ENCODE data around the gene POLR2E.
"Not testable (repeated sequence)": the region's sequence is repeated elsewhere in the genome, so short reads cannot be mapped to it uniquely, and the experiment has no call there.

POLR2E gene

DNA sequence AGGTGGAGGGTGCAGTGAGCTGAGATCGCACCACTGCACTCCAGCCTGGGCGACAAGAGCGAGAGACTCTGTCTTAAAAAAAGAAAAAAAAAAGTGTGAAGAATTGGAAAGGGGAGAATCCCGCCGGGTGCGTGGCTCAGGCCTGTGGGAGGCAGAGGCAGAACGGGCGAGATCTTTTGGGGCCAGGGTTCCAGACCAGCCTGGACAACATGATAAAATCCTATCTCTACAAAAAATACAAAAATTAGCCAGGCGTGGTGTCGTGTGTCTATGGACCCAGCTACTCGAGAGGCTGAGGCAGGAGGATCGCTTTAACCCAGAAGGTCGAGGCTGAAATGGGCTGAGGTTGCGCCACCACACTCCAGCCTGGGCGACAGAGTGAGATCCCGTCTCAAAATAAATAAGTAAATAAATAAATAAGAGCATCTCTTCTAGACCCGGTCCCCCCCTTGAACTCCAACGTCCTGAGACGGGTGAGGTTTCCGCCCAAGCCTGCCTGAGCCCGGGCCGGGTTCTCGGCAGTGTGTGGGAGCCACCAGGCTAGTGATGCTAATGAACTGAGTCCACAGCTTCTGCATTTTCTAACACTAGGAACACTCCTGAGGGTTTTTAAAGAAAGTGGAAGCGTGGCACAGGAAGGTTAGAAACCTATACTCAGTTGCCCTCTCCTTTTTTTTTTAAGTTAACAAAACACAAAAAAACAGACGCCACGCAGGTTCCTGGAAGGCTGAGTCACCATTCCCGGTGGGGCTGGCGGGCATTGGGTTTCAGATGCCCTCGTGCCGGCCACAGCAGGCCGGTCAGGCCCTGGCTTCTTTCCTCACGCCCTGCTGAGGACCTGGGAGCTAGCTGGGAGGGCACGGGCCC, 30.7 kb upstream of the POLR2E start:
- DNase-seq (ENCODE audit: low spot score): no peak

DNA sequence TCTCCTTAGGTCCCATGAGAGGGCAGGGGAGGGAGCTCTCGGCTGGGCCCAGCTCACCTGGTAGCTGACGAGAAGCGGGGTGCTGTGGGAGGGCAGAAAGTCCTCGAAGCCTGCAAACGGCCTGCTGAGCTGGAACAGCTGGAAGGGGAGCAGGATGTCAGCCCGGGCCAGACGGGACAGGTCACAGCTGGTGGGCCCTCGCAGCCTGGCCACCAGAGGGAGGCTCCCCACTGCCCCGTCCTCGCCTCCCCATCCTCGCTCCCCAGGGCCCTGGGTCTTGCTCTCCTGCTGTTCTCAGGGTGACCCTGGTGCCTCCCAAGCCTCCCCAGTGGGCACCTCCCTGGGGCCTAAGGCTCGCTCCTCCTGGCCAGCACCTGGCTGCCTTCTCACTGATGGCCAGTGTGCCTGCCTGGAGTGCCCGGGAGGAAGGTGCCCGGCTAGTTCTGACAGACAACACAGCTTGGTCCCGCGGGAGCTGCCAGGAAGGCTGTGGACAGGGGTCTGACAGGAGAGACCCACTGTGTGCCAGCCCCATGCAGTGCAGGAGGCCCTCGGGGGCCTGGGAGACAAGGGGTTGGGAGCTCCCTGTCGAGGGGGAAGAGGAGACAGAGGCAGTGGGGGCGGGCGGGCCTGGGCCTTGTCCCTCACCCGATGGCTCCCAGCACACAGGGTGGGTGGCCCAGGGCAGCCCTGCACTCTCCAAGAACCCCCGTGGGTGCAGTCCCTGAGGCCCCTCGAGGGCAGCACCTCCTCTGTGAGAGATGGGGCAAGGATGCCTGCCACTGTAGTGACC, 28.9 kb upstream of the POLR2E start:
- no peak for DNase-seq (ENCODE audit: low spot score)

DNA sequence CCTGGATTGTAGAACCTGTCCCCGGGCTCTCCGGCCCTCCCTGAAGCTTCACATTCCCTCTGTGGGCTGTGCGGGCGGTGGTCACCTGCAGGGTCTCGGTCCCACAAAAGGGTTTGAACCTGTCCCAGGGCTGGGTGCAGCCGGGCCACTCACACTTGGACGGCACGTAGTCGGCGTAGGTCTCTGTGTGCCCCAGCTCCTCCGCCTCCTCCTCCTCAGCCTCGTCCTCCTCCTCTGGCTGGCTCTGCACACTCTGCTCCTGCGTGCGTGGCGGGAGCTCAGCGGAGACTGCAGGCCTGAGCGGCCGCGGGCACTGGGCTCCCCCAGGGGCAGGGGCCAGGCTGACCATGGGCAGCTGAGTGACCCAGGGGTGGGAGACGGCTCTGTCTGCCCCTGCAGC, 28.2 kb upstream of the POLR2E start:
- DNase-seq (ENCODE audit: low spot score): no peak

DNA sequence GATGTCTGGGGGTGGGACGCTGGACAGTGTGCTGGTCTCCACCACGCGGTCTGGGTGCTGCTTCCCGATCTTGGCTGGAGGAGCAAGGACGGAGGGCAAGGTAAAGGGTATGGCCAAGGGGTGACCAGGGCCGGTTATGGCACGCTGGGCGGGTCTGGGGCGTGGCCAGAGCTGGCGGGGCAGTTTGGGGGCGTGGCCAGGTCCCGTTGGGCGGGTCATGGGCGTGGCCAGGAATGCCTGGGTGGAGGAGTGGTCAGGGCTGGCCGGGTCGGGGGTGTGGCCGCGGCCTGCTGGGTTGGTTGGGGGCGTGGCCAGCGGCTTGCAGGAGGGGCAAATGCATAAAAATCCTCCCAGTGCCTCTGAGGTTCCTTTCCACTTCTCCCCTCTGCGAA, 27.8 kb upstream of the POLR2E start:
- peak; percentile 45 for DNase-seq (ENCODE audit: low spot score)

DNA sequence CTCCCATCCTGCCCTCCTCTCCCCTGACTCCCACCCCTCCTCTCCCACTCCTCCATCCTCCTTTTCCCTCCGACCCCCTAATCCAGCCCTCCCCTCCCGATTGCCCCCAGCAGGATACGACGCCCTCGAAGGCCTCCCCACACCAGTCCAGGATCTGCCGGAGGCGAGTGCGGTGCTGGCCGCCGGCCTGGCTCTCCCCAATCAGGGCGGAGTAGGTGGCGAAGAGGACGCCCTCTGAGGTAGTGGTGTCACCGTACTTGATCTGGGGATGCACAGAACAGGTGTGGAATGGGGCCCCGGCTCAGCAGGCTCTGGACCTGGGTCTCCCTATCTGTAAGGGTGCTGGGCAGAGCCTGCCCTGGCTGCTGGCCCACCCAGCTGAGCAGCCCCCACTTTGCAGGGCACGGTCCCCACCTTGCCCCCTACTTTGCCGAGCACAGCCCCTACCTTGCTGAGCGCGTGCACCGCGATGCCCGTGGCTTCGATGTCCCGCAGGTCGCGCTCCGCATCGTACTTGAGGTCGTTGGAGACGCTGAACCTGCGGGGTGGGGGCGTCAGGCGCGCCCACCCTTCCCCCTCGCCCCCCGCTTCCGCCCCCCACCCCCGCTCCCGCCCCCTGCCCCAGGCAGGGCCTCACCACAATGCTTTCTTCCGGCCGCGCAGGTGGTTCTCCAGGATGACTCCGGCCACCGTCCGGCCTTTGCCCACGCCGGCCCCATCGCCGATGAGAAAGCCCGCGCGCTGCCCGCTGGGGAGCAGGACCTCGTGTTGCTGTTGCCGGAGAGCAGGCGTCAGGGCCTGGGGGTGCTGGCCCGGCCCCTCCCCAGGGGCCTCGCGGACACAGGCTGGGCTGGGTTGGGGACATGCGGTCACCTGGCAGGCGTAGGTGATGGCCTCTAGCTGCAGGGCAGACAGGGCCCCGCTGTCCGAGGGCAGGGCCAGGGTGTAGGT, 27.1 kb upstream of the POLR2E start:
- DNase-seq (ENCODE audit: low spot score): no peak

DNA sequence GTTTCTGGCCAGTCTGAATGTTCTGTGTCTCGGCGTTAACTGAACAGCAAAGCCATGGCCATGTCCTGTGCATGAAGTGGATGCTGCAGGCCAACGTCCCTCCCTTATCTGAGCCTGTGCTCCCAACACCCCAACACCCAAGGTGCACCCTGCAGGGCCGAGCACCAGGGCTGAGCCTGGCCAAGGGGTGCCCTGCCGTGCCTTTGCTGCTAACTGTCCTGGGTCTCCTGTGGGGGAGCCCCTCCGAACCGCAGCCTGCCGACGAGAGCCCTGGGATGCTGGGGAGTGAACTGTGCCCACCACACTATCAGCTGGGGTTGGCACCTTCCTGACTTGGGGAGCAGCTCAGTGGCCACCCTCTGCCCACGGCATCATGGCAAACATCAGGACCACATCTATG, 26.2 kb upstream of the POLR2E start:
- DNase-seq (ENCODE audit: low spot score): no peak

DNA sequence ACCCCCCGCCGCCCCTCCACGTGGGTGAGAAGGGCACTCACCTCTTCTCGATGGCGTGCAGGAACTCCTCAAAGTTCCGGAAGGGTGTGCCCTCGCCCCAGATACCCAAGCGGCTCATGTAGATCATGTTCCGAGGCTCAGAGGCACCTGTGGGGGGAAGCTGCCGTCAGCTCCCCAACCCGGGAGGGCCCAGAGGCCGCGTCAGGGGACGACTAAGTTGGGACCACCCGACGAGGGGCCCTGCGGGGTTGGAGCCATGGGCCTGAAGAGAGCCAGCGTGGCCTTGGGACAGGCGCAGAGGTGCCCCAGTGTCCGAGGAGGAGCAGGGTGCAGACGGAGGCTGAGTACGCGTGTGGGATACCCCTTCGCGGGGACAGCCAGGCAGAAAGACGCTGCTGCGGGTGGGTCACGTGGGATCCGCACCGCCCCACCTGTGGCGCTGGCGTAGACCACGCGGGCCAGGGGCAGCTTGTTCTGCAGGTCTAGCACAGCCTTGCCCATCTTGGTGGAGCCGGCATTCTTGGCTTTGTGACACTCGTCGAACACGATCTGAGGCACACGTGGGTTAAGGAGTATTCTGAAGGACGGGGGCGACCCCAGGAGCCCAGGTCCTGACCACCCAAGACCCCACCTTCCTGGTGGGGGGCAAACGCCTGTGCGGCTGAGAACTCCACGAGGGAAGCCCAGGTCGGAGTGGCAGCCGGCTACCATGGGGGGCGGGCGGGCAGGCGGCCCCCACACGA, 24.5 kb upstream of the POLR2E start:
- no peak for DNase-seq (ENCODE audit: low spot score)

DNA sequence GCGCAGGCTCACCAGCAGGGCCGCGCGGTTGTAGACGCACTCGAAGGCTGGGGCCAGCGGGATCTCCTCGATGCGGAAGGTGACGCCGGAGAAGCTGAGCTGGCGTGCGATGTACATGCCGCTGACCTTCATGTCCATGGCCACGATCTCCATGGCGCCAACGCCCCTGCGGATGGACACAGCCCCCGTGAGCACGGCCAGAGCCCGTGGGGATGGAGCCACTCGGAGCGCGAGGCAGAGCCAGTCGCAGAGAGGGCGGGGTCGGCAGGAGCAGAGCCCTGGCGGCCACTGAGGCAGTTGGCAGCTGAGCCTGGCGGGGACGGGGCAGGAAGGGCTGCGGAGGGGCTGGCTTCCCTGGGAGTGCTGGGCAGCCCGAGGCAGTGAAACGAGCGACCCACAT, 23.8 kb upstream of the POLR2E start:
- no peak for DNase-seq (ENCODE audit: low spot score)

DNA sequence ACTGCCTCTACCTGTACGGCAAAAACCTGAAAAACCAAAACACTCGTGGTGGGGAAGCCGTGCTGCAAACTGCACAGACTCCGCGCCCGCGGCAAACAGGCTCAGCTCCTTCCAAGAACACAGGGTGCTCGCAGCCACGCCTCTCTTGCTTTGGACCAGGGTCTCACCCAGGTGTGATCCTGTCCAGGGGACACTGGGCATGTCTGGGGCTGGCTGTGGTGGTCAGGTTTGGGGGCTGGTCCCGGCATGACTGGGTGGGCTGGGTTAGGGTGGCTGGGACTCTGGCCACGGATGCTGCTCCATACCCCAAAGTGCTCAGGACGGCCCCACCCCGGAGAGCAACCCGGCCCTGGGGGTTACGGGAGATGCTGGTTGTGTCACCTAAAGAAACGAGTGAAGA, 22.5 kb upstream of the POLR2E start:
- no peak for DNase-seq (ENCODE audit: low spot score)

DNA sequence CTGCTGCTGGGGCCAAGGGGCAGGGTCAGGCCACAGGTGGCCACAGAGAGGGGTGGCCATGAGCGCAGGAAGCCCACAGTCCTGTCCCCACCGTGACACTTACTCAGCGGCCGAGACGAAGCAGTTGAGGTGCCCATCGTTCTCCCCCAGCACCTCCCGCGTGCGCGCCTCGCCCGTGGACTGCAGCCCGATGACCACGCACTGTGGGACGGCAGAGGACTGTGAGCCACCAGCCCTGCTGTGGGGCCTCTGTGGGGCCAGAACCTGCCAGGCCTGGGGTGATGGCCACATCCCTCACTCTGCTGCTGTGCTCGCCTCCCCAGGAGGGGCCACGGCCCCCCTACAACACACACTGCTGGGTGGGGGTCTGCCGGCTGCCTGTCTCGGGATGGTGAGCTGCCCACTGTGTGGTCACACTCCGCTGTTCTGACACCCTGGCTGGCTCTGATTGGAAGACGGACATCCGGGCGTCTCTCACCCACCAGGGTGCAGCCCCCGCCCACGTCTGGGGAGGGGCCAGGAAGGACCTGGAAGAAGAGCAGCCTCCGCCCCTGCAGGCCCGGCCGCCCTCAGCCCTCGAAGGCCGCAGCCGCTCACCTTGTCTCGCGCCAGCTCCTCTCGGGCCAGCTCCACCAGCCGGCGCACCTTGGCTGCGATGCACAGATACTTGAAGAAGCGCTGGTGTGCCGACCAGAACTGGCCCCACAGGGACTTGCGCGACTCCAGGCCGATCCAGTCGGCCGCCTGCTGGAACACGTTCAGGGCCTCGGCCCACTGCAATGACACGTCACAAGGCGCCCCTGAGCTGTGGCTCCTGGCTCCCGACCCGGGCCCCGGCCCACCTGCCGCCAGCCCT, 21.8 kb upstream of the POLR2E start:
- DNase-seq (ENCODE audit: low spot score): no peak

DNA sequence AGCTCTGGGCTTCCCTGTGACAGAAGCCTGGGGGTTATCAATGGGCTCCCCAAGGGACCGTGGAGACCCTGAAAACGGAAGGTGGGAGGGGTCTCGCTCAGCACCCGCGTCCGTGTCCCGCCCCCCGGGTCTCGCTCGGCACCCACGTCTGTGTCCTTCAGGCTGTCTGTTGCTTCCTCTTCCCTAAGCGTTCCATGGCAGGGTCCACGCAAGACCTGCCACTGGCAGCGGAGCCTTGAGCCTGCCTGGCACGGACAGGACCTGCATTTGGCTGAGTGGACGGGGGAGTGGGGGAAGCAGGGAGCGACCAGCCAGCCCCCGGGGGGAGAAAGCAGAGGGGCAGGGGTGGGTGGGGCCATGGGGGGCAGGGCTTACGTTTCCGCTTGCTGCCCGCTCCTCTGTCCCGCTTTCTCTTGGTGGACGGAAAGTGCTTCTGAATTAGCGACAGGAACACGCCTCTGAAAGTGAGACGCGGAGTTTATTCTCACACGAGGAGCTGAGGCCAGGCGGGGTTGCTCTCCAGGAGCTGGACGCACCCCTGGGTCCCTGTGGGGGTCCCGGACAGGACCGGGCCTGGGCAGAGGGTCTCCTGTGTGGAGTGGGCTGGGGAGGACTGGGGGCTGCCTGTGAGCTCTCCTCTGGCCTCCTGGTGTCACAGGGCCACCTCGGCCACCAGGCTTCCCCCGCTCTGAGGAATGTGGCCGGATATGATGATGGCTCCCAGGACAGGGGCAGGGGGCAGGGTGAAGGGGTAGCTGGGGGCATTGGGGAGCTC, 20.7 kb upstream of the POLR2E start:
- no peak for DNase-seq (ENCODE audit: low spot score)

DNA sequence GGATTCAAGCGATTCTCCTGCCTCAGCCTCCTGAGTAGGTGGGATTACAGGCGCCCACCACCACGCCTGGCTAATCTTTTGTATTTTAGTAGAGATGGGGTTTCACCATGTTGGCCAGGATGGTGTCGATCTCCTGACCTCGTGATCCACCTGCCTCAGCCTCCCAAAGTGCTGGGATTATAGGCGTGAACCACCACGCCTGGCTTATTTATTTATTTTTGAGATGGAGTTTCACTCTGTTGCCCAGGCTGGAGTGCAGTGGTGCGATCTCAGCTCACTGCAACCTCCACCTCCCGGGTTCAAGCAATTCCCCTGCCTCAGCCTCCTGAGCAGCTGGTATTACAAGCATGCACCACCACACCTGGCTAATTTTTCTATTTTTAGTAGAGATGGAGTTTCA, 19.6 kb upstream of the POLR2E start:
- not testable (repeated sequence) for DNase-seq (ENCODE audit: low spot score)

DNA sequence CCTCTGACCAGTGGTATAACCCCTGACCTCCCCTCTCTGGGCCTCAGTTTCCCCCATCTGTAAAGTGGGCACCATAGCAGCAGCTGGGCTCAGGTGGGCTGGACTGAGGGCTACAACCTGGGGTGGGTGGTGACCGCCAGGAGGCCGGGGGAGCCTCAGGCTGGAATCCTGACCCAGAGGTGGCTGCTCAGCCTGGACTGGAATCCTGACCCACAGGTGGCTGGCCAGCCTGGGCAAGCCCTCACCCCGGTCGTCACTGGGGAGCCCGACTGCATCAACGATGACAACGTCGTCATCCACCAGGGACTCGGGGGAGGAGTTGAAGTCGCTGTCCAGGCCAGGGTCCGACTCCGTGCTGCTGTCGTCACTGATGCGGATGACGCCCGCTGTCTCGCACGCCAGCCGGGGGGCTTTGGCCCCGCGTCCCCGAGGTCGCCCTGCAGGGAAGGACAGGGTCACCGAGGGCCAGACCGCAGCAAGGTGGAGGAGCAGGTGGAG, 18.9 kb upstream of the POLR2E start:
- DNase-seq (ENCODE audit: low spot score): no peak

DNA sequence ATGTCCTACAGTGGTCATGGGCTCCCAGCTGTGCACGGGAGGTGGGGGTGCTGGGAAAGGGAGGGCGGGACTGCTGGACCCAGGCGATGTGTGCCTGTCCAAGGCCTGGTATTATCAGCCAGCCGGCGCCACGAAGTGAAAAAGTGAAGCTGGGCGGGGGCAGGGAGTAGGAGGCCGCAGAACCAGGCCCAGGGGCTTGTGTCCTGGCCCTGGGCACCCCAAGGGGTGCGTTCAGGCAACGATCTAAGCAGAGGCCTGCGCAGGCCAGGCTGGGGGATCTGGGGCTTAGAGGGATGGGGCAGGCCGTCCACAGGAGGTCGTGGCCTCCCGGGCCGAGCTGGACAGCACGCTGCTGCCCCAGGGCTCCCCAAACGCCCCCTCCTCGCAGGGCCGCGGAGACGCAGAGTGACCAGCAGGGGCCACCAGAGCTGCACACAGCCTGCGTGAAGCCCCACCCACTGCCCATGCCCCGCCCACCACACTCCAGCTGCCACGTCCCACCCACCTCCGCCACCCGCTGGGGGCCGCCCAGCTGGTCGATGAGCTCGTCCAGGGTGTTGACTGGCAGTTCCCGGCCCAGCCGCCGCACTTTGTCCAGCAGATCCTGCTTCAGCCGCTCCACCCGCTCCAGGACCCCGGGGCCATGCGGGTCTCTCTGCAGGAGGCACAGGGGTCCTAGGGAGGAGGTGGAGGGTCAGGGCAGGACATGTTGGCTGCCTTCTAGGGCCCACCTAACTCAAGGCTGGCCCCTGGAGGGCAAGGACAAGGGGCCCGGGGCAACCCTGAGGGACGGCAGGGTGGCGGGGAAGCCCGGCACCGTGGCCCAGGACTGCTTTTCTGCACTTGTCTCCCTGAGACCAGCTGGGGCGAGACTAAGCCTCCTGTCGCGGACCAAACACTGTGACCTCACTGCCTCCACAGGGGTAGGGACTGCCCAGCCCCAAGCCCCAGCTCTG, 18.1 kb upstream of the POLR2E start:
- peak; percentile 76 for DNase-seq (ENCODE audit: low spot score)

DNA sequence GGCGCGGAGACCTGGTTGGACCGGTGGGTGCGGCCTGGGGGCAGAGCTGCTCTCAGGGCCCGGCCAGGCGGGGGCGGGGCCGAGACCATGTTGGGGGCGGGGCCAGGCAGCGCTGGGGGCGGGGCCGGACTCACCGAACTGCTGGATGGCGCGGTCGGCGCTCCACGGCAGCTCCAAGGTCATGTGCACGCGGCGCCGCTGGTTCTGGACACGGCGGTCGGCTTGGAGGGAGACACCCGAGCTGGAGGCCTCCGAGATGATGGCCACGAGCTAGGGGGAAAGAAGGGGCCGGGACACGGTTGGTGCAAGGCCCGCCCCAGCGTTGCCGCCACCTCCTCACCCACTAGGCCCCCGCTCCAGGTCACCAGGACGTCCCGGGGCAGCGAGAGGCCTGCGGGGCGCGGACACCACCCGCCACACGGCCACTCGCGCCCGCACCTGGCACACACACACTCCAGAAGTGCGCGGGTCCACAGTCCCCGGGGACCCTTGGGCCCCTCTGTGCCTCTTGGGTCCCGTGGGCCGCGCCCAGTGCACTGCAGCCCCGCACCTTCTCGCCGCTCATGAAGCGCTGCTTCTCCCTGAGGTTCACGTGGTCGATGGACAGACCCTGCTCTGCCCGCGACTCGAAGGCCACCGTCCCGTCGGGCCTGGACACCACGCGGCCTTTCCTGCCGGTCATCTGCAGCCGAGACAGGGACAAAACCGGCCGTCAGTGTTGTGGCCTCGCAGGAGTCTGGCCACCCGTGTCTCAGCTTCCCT, 17.3 kb upstream of the POLR2E start:
- DNase-seq (ENCODE audit: low spot score): no peak

DNA sequence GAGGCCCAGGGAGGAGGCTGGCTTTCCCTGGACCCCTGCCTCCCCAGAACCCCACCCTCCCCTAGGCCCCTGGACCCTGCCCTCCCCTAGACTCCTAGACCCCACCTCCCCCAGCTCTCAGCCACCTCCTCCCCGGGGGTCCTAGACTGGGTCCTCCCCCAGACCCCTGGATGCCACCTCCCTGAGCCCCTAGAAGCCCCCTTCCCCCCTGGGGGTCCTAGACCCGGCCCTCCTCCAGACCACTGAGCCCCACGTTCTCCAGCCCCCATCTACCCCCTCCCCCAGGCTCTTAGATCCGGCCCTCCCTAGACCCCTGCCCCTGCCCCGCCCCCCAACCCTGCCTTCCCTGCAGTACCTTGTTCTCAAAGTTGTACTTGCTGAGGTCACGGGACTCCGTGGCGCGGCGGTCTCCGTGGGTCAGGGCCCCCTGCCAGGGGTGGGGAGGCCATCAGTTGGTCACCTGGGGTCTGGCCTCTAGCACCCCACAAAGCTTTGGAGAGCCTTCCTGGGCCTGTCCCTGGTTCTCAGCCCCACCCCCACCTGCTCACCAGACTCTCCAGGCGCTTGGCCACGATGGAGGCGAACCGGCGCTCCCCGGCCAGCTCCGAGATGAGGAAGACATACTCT, 16.6 kb upstream of the POLR2E start:
- DNase-seq (ENCODE audit: low spot score): no peak

Measured in SW480 (cell line).